ENCODE results near the gene MDK.
A peak's percentile ranks its signal among the peaks of the same experiment; 100 is the strongest.

MDK gene

DNA sequence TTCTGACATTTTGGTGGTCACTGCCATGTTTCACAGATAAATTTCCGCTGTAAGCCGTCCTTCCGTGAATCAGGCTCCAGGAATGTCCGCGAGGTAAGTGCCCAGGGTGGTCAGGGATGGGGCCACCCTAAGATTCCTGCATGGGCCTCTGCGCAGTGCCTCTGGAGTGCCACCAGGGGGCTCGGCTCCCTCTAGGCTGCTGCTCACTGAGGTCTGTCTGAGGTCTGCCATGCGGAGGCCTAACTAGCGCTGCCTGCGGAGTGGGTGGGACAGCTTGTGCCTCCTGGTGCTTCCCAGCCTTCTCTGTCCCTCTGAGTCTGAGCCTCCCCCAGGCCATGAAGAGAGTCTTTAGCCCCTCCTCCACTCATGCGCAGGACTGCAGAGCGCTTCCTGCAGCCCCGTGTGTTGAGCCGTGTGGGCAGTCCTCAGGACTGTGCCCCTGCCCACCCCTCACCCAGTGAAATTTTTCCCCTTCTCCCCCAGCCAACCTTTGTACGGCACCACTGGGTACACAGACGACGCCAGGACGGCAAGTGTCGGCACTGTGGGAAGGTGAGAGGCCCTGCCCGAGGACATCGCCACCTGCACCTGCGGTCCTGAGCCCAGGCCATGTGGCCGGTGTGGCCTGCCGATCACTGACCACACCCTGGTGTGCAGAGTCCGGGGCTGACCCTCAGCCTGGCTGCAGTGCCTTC is 11.9 kb upstream of the MDK start:
- TF ChIP-seq, protein P1, sequence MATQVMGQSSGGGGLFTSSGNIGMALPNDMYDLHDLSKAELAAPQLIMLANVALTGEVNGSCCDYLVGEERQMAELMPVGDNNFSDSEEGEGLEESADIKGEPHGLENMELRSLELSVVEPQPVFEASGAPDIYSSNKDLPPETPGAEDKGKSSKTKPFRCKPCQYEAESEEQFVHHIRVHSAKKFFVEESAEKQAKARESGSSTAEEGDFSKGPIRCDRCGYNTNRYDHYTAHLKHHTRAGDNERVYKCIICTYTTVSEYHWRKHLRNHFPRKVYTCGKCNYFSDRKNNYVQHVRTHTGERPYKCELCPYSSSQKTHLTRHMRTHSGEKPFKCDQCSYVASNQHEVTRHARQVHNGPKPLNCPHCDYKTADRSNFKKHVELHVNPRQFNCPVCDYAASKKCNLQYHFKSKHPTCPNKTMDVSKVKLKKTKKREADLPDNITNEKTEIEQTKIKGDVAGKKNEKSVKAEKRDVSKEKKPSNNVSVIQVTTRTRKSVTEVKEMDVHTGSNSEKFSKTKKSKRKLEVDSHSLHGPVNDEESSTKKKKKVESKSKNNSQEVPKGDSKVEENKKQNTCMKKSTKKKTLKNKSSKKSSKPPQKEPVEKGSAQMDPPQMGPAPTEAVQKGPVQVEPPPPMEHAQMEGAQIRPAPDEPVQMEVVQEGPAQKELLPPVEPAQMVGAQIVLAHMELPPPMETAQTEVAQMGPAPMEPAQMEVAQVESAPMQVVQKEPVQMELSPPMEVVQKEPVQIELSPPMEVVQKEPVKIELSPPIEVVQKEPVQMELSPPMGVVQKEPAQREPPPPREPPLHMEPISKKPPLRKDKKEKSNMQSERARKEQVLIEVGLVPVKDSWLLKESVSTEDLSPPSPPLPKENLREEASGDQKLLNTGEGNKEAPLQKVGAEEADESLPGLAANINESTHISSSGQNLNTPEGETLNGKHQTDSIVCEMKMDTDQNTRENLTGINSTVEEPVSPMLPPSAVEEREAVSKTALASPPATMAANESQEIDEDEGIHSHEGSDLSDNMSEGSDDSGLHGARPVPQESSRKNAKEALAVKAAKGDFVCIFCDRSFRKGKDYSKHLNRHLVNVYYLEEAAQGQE (IDR thresholded peaks at IDR 0.05; ENCODE audit: insufficient read depth in 1 of 2, low read depth in 2 of 2, low read length in 2 of 2): 0 out of 4 replicates have a peak, but pooled peaks of 1 of the 2 experiments have one; percentile 32
- TF ChIP-seq POLR2AphosphoS5 (IDR thresholded peaks at IDR 0.05; ENCODE audit: low read depth, low read length) (no peak), TAF1 (IDR thresholded peaks at IDR 0.05; ENCODE audit: borderline replicate concordance, insufficient read depth, low read length) (no peak), FOXP2 (optimal IDR thresholded peaks at IDR 0.05; ENCODE audit: borderline replicate concordance, extremely low read depth, extremely low read length, insufficient read depth) (no peak), SIN3A (IDR thresholded peaks at IDR 0.05; ENCODE audit: borderline replicate concordance, insufficient read depth, low read length) (no peak)

GRCh38 chr11:46370253-46370652 is 11.2 kb upstream of the MDK start:
- TF ChIP-seq FOXP2 (optimal IDR thresholded peaks at IDR 0.05; ENCODE audit: borderline replicate concordance, extremely low read depth, extremely low read length, insufficient read depth): no peak
- no peak for TF ChIP-seq TAF1 (IDR thresholded peaks at IDR 0.05; ENCODE audit: borderline replicate concordance, insufficient read depth, low read length)
- TF ChIP-seq SIN3A (IDR thresholded peaks at IDR 0.05; ENCODE audit: borderline replicate concordance, insufficient read depth, low read length): no peak
- TF ChIP-seq, protein P1 (IDR thresholded peaks at IDR 0.05; ENCODE audit: insufficient read depth in 1 of 2, low read depth in 2 of 2, low read length in 2 of 2): no peak
- no peak for TF ChIP-seq POLR2AphosphoS5 (IDR thresholded peaks at IDR 0.05; ENCODE audit: low read depth, low read length)

DNA sequence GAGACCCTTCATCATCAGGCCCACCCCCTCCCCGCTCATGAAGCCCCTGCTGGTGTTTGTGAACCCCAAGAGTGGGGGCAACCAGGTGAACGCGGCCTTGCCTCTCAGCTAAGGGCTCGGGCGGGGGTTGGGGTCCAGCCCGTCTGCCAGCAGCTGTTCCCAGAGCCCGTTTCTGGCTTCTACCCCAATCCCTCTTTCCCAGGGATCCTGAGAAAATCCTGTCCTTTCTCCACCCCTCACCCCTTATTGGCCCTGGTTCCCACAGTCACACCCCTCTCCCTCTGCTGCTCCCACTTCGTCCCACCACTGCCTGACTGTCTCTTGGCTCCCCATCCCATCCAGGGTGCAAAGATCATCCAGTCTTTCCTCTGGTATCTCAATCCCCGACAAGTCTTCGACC is 9.4 kb upstream of the MDK start:
- TF ChIP-seq, protein P1 (IDR thresholded peaks at IDR 0.05; ENCODE audit: insufficient read depth in 1 of 2, low read depth in 2 of 2, low read length in 2 of 2): no peak
- TF ChIP-seq FOXP2 (optimal IDR thresholded peaks at IDR 0.05; ENCODE audit: borderline replicate concordance, extremely low read depth, extremely low read length, insufficient read depth): no peak
- TF ChIP-seq POLR2AphosphoS5 (IDR thresholded peaks at IDR 0.05; ENCODE audit: low read depth, low read length): no peak
- no peak for TF ChIP-seq SIN3A (IDR thresholded peaks at IDR 0.05; ENCODE audit: borderline replicate concordance, insufficient read depth, low read length)

GRCh38 chr11:46373787-46374740 is 7.4 kb upstream of the MDK start:
- TF ChIP-seq, protein P1 (IDR thresholded peaks at IDR 0.05; ENCODE audit: insufficient read depth in 1 of 2, low read depth in 2 of 2, low read length in 2 of 2): no peak
- TF ChIP-seq FOXP2 (optimal IDR thresholded peaks at IDR 0.05; ENCODE audit: borderline replicate concordance, extremely low read depth, extremely low read length, insufficient read depth) (no peak), TAF1 (IDR thresholded peaks at IDR 0.05; ENCODE audit: borderline replicate concordance, insufficient read depth, low read length) (no peak), POLR2AphosphoS5 (IDR thresholded peaks at IDR 0.05; ENCODE audit: low read depth, low read length) (no peak)

Measured in PFSK-1 (cell line).